Activated CD4-positive, alpha-beta memory T cell treated with anti-CD3 and anti-CD28 coated beads, Interleukin-2, amount 10 ng/mL, durations not matched to agents 7 days and 5 days (primary cell): Measurements from ENCODE around the gene FN3KRP. TPM values are rescaled to one million over a fixed set of nuclear protein-coding genes. Genes with fewer than 3 reads are reported as not detected.

Source experiments
- CTCF ChIA-PET: fragments of 350-600 bp; sonication (Branson Sonifier 250); formaldehyde crosslinking; loops from one replicate; lab custom pipeline; 2021; ENCODE audit warnings: antibody characterized with exemption, inconsistent platforms; lab: Charles Lee
- POLR2A ChIA-PET: fragments of 350-600 bp; sonication (Branson Sonifier 250); formaldehyde crosslinking; loops from one replicate; lab custom pipeline; 2021; ENCODE audit warnings: antibody characterized with exemption; lab: Charles Lee
- DNase-seq: peaks from one replicate; pipeline ENCODE4 v3.0.0-alpha.2; 2020
- H3K27ac Mint-ChIP-seq: one replicate; pipeline ENCODE4 v1.8.0; 2021; ENCODE audit warnings: mild to moderate bottlenecking, mixed read lengths
- H3K27me3 Mint-ChIP-seq: one replicate; pipeline ENCODE4 v1.8.0; 2021; ENCODE audit warnings: mixed read lengths
- H3K36me3 Mint-ChIP-seq: one replicate; pipeline ENCODE4 v1.8.0; 2021; ENCODE audit warnings: low read depth, mixed read lengths
- H3K4me1 Mint-ChIP-seq: one replicate; pipeline ENCODE4 v1.8.0; 2021; ENCODE audit warnings: mixed read lengths
- H3K4me3 Mint-ChIP-seq: one replicate; pipeline ENCODE4 v1.8.0; 2021; ENCODE audit warnings: mild to moderate bottlenecking, mixed read lengths
- H3K9me3 Mint-ChIP-seq: one replicate; pipeline ENCODE4 v1.8.0; 2021; ENCODE audit warnings: mixed read lengths
- total RNA-seq, 2 experiments: library from RNA; stranded (reverse); gene quantifications; one replicate each; pipeline ENCODE4 v1.2.3, GENCODE V29; 2021

FN3KRP gene
- total RNA-seq, 2 experiments from 2014 or later = 30.4 to 32.1 TPM

DNA sequence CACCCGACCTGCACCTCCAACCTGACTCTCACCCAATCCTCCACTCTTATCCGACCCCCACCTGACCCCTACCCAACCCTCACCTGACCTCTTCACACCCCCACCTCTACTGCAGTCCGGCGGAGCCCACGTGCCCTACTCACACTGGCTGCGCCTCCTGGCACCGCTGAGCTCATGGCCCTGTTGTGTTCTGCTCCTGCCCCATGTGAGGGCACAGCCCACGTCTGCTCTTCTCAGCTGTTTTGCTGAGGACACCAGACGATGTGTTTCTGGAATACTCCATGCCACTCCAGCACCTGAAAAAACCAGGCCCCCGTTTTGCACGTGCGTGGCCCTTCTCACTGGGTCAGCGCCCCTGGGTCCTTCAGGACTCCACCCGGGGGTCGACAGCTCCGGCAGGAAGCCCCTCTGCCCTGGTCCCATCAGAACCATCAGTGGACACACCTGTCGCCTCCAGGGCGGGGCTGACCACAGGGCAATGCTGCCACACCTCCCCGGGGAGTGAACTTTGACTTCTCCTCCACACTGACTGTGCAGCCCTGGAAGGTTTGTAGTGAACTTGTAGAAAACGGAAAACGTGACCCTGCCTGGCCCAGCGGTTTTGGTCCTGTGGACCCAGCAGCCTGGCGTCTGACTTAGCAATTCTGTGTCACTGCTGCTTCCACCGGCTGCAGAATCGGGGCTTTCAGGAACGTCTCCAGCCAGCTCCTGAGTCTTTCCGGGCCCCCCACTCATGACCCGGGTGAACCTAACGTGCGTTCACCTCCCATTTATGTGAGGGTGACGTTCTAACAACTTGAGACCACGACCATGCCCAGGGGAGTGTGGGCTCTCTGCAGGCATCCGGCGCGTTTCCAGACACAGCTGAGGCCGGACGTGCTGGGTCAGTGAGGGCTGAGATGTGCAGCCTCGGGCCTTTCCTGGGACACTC, 12.3 kb upstream of the FN3KRP start:
- Mint-ChIP-seq H3K27me3 (peaks cover 4% of the 10 kb centered on the region), H3K4me3 (no peak overlapping the region), H3K9me3 (no peaks in the 10 kb centered on the region), H3K27ac (no peak overlapping the region), H3K4me1 (peaks cover 8% of the 10 kb centered on the region), H3K36me3 (no peaks in the 10 kb centered on the region)
- CTCF ChIA-PET = no interaction called here
- no peak for DNase-seq
- POLR2A ChIA-PET = no interaction called here

DNA sequence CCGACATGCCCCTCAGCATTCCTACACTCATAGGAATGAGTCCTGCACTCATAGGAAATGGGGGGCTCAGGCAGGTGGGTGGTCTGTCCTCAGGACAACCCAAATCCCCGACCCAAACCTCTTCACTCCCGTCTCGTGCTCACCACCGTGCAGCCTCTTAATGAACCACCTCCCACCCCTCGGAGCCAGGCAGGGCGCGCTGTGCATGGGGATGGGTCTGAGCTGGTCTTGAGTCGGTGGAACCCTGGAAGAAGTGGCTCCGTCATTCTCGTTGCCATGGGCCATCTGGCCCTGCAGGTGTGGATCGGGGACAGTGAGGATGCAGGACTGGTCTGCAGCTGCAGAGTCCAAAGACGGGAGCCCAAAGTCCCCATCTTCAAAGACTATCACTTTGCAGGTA, 11.6 kb upstream of the FN3KRP start:
- Mint-ChIP-seq H3K27me3 (no peaks in the 10 kb centered on the region), H3K36me3 (no peaks in the 10 kb centered on the region), H3K4me1 (peaks cover 4% of the 10 kb centered on the region), H3K4me3 (no peak overlapping the region), H3K27ac (no peak overlapping the region), H3K9me3 (no peaks in the 10 kb centered on the region)
- DNase-seq = no peak
- ChIA-PET CTCF (no interaction called here), POLR2A (no interaction called here)

DNA sequence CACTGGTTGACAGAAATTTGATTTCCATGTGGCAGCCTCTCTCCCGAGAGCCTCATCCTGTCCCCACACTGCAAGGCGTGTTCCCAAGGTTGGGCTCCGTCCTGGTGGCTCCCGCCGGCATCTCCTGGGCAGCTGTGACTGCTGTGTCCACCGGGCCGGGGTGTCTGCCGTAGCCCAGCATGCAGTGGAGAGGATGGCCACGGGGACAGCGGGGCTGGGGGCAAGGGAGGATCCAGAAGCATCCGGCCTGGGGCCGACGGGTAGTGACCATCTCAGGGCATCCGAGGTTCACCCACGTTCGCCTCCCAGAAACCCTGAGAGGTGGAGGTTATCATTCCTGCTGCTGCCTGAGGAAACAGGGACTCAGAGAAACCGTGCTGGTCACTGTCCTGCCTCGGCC, 10.8 kb upstream of the FN3KRP start:
- Mint-ChIP-seq H3K4me3 (no peak overlapping the region), H3K27me3 (no peaks in the 10 kb centered on the region), H3K36me3 (no peaks in the 10 kb centered on the region), H3K4me1 (peaks cover 4% of the 10 kb centered on the region), H3K9me3 (no peaks in the 10 kb centered on the region), H3K27ac (no peak overlapping the region)
- POLR2A ChIA-PET = no interaction called here
- CTCF ChIA-PET = no interaction called here
- DNase-seq = no peak

DNA sequence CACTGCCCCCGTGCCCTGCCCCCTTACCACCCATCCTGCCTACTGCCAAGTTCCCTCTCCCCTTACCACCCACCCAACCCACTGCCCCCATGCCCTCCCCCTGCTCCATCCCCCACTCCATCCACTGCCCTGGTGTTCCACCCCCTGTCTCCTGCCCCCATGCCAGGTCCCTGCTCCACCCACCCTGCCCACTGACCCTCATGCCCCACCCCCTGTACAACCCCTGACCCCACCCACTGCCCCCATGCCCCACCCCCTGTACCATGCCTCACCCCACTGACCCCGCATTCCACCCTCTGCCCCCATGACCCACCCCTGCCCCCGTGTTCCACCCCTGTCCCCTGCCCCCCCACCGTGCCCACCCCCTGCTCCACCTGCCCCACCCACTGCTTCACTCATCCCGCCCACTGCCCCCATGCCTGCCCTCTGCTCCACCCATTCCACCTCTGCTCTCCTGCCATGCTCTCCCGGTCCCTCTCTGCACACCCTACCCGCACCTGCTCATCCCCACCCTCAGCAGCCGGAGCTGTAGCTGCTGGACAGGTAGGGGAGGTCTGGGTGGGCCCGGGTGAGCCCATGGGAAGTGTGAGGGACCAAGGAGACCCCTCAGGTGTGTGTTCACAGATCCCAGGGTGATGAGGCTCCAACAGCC, 7.4 kb upstream of the FN3KRP start:
- Mint-ChIP-seq H3K9me3 (no peaks in the 10 kb centered on the region), H3K4me1 (peaks cover 6% of the 10 kb centered on the region), H3K4me3 (no peak overlapping the region), H3K27ac (no peak overlapping the region), H3K36me3 (no peaks in the 10 kb centered on the region), H3K27me3 (peaks cover 2% of the 10 kb centered on the region)
- ChIA-PET CTCF (no interaction called here), POLR2A (no interaction called here)
- no peak for DNase-seq

DNA sequence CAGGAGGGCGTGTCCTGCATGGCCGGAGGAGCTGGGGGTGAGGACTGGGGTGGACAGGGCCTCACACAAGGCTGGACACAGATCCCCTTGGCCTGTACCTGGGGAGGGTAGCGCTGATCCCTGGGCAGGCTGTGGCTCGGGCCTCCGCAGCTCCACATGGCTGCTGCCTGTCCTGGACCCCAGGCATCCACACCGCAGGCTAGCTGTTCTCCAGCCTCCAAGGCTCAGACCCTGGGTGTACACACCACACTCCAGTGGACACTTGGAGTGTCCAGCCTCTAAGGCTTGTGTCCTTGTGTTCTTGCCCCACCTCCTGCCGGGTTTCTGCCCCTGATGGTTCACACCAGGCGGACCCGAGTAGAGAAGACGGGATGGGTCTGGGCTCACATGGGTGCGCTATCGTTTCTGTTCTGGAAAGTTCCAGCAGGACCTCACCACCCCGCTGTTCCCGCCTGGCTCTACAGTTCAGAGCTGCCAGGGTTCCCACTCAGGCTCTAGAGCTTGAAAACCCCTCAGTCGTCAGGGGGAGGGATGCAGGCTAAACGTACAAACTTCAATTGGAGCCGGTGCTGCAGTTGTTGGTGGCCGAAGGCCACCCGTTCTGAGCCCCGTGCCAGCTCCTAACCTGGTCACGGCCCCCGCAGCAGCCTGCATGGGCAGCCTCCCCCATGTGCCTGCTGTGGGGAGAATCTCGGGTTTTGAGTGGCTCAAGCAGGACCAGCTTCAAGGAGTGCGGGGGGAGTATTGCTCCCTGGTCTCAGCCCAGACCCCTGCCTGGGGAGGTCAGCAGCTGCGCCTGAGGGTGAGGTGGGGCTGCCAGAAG, 6.6 kb upstream of the FN3KRP start:
- POLR2A ChIA-PET = no interaction called here
- H3K27me3 Mint-ChIP-seq = peaks cover 2% of the 10 kb centered on the region
- no peak for DNase-seq
- H3K27ac Mint-ChIP-seq = no peak overlapping the region
- H3K9me3 Mint-ChIP-seq = no peaks in the 10 kb centered on the region
- CTCF ChIA-PET = no interaction called here
- no peaks in the 10 kb centered on the region for H3K36me3 Mint-ChIP-seq
- H3K4me1 Mint-ChIP-seq = peaks cover 6% of the 10 kb centered on the region
- H3K4me3 Mint-ChIP-seq = no peak overlapping the region

DNA sequence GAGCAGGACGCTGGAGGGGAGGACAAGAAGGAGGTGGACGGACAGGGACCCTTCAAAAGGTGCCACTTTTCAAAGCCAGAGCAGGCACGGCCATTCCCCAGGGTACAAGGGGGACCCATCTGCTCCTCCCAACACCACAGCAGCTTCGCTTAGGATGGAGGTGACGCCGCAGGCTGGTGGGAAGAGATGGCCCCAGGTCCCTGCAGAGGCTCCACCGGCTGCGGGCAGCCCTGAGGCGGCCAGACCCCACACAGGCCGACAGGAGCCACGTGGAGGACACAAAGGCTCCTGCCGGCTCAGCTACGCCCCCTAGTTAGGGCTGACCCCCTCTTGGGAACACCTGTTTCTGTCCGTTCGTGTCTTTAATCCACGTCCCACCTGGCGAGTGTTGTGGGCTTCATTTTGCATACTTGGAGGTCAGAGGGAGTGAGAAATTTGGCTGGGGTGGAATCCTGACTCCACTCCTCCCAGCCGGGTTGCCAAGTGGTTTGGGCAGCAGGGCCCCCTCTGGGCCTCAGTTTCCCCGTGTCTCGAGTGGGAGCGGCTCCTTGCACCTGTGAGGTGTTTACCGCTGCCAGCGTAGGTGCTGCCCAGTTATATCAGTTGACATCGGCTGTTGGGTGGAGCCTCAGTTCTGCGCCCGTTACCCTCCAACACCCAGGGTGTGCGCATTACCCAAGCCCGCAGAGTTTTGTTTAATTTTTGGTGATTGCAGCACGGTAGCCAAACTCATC, 5.8 kb upstream of the FN3KRP start:
- CTCF ChIA-PET = no interaction called here
- H3K36me3 Mint-ChIP-seq = no peaks in the 10 kb centered on the region
- peaks cover 7% of the 10 kb centered on the region for H3K4me1 Mint-ChIP-seq
- no peak overlapping the region for H3K4me3 Mint-ChIP-seq
- H3K9me3 Mint-ChIP-seq = no peaks in the 10 kb centered on the region
- DNase-seq = no peak
- H3K27me3 Mint-ChIP-seq = peaks cover 2% of the 10 kb centered on the region
- POLR2A ChIA-PET = no interaction called here
- H3K27ac Mint-ChIP-seq = no peak overlapping the region

DNA sequence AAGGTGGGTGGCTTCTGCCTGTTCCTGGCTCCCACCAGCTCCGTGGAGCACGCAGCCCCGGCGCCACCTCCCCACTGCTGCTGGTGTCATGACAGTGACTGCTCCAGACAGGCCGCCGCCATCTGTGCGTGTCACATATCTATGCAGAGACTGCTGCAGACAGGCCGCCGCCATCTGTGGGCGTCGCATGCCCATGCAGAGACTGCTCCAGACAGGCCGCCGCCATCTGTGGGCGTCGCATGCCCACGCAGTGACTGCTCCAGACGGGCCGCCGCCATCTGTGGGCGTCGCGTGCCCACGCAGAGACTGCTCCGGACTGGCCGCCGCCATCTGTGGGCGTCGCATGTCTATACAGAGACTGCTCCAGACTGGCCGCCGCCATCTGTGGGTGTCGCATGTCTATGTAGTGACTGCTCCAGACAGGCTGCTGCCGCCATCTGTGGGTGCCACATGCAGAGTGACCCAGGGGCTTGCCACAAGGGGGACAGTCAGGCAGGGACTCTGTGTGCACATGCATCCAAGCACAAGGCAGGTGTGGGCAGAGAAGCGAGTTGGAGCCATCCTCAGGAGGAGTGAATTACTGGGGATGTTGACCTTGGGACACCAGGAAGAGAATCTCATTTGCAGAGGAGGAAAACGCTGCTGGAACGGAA, 3.3 kb upstream of the FN3KRP start:
- Mint-ChIP-seq H3K4me1 (peaks cover 21% of the 10 kb centered on the region), H3K36me3 (peaks cover 8% of the 10 kb centered on the region), H3K9me3 (no peaks in the 10 kb centered on the region), H3K4me3 (no peak overlapping the region), H3K27ac (no peak overlapping the region), H3K27me3 (peaks cover 2% of the 10 kb centered on the region)
- ChIA-PET CTCF (no interaction called here), POLR2A (no interaction called here)
- DNase-seq = no peak

DNA sequence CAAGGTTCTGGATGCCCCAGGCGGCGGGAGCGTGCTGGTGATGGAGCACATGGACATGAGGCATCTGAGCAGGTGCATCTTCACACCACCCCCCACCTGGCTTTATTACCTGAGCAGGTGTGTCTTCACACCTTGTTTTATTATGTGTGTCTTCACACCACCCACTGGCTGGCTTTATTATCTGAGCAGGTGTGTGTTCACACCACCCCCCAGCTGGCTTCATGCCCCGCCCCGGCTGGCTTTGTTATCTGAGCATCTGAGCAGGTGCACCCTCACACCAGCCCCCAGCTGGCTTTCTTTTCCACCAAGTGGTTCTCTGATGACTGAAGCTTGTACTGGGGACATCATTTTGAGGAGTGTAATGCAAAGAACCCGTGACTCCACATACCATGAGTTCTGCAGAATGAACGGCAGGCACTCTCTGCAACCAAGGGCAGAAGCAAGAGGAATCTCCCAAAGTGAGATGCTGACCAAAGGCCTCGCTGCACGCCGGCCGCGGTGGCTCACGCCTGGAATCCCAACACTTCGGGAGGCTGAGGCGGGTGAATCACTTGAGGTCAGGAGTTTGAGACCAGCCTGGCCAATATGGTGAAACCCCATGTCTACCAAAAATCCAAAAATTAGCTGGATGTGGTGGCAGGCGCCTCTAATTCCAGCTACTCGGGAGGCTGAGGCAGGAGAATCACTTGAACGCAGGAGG, 2.6 kb downstream of the FN3KRP start:
- Mint-ChIP-seq H3K4me1 (peaks cover 25% of the 10 kb centered on the region), H3K36me3 (peaks cover 37% of the 10 kb centered on the region), H3K9me3 (no peaks in the 10 kb centered on the region), H3K27me3 (no peaks in the 10 kb centered on the region), H3K27ac (no peak overlapping the region), H3K4me3 (peak overlapping the region; percentile 98)
- no peak for DNase-seq
- POLR2A ChIA-PET = no interaction called here
- CTCF ChIA-PET = no interaction called here

DNA sequence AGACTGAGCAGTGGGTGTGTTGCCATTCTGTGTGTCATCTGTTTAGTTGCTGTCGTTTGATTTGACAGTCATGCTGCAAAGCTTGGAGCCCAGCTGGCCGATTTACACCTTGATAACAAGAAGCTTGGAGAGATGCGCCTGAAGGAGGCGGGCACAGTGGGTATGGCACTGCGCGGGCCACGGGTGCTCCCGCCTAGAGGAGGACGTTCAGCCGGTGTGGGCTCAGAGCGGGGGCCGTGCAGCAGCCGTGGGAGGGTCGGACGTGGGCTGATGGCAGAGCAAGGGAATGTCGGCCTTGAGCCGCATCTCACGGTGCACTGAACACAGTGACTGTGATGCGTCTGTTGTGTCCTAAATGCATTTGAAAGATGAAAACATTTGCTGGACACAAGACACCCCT, 3.7 kb downstream of the FN3KRP start:
- CTCF ChIA-PET = no interaction called here
- Mint-ChIP-seq H3K4me1 (peaks cover 25% of the 10 kb centered on the region), H3K27me3 (no peaks in the 10 kb centered on the region), H3K27ac (no peak overlapping the region), H3K36me3 (peaks cover 37% of the 10 kb centered on the region), H3K9me3 (no peaks in the 10 kb centered on the region), H3K4me3 (no peak overlapping the region)
- POLR2A ChIA-PET = no interaction called here
- DNase-seq = no peak

DNA sequence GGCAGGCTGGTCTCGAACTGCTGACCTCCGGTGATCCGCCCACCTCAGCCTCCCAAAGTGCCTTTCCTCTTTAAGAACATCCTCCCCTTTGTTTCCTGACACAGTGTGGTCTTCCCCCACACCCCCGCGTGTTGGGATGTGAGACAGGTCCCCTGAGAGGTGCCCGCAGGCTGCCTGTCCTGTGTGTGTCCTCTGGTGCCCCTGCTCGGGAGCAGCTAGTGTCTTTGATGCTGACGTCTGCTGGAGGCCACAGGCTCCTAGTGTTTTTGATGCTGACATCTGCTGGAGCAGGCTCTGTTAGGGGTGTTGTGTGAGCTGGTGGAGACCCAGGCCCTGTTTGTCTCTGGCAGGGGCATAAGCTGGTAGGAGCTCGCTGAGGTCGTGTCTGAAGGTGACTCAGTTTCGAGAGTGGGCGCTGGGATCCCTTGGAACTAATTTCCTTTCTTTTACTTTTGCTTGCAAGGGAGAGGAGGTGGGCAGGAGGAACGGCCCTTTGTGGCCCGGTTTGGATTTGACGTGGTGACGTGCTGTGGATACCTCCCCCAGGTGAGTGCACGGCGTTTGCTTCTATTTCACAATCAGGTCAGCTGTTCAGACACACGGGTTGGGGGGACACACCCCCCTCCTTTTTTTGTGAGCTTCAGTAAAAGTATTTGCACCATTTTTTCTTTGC, 6.0 kb downstream of the FN3KRP start:
- Mint-ChIP-seq H3K4me3 (no peak overlapping the region), H3K27ac (no peak overlapping the region), H3K36me3 (peaks cover 36% of the 10 kb centered on the region), H3K4me1 (peaks cover 12% of the 10 kb centered on the region), H3K9me3 (no peaks in the 10 kb centered on the region), H3K27me3 (no peaks in the 10 kb centered on the region)
- POLR2A ChIA-PET = no interaction called here
- DNase-seq = no peak
- CTCF ChIA-PET = no interaction called here

DNA sequence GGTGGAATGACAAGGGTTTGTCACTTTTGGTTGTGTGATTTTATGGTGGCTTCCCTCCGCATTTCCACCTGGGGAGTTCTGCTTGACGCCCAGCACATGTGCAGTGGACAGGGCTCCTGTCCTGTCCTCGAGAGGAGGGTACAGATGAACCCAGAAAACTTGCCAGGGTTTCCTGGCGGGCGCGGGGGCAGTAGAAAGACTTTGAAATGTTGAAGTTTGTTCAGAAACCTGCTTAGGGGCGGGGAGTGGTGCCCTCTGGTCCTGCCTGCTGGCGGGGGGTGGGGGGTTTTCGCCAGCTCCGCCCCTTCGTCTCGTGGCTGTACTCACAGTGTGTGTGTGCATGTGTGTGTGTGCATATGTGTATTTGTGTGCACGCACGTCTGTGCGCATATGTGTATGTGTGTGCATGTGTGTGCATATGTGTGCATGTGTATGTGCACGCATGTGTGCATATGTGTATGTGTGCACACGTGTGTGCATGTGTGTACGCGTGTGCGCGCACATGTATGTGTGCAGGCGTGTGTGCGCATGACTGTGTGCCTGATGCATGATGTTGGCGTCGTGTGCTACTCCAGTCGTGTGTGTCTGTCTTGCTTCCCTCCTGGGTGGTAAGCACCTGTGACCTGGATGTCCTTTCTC, 6.8 kb downstream of the FN3KRP start:
- Mint-ChIP-seq H3K4me1 (peaks cover 4% of the 10 kb centered on the region), H3K27ac (no peak overlapping the region), H3K4me3 (no peak overlapping the region), H3K27me3 (no peaks in the 10 kb centered on the region), H3K9me3 (no peaks in the 10 kb centered on the region), H3K36me3 (peaks cover 36% of the 10 kb centered on the region)
- POLR2A ChIA-PET = no interaction called here
- CTCF ChIA-PET = no interaction called here
- no peak for DNase-seq
